ENCODE measurements around the gene RAB3C.

RAB3C gene

GRCh38 chr5:58904737-58905136 is 321.9 kb downstream of the RAB3C start:
- TF ChIP-seq CTCF (conservative IDR thresholded peaks at IDR 0.05; ENCODE audit: low read depth, low read length), result no peak
- no peak for DNase-seq (ENCODE audit: low read depth)
- H3K4me3 ChIP-seq (ENCODE audit: low read depth, low read length), result no peak overlapping the region

GRCh38 chr5:58905944-58906343 is 323.1 kb downstream of the RAB3C start:
- no peak overlapping the region for H3K4me3 ChIP-seq (ENCODE audit: low read depth, low read length)
- DNase-seq (ENCODE audit: low read depth), result no peak
- TF ChIP-seq CTCF (conservative IDR thresholded peaks at IDR 0.05; ENCODE audit: low read depth, low read length), result no peak

Measured in choroid plexus epithelial cell (primary cell).